ENCODE results near the gene APBA2. TPM values are rescaled to one million over a fixed set of nuclear protein-coding genes. Genes with fewer than 3 reads are reported as not detected.

The APBA2 gene
- total RNA-seq, 4 donors from 2014 or later: 3.3 to 5.4 (median 4.5) TPM

DNA sequence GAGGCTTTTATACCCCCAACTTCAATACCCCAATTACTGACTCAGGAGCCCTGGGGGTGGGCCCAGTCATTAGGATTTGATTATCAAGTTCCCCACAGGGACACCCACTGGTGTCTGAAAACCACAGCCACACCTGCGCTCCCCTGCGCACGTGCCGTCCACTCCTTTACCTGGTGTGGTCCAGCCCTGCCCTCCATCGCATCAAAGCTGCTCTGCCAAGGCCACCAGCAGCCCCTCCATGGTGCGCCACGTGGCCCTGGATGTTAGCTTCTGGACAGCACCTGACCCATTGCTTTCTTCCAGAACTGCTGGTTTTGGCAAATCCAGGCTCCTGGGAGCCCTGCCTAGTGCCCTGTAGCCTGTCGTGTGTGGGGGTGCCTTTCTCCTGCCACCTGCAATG lies 247.5 kb downstream of the APBA2 start:
- no peaks in the 10 kb centered on the region for H3K9me3 ChIP-seq
- H3K27me3 ChIP-seq: no peaks in the 10 kb centered on the region
- H3K36me3 ChIP-seq: no peaks in the 10 kb centered on the region
- no peak overlapping the region for H3K4me3 ChIP-seq
- no peaks in the 10 kb centered on the region for H3K4me1 ChIP-seq
- H3K27ac ChIP-seq: no peak overlapping the region
- no peak for DNase-seq (ENCODE audit: low spot score in 2 of 2)
- TF ChIP-seq EP300 (IDR thresholded peaks at IDR 0.05): no peak
- TF ChIP-seq, protein P1, sequence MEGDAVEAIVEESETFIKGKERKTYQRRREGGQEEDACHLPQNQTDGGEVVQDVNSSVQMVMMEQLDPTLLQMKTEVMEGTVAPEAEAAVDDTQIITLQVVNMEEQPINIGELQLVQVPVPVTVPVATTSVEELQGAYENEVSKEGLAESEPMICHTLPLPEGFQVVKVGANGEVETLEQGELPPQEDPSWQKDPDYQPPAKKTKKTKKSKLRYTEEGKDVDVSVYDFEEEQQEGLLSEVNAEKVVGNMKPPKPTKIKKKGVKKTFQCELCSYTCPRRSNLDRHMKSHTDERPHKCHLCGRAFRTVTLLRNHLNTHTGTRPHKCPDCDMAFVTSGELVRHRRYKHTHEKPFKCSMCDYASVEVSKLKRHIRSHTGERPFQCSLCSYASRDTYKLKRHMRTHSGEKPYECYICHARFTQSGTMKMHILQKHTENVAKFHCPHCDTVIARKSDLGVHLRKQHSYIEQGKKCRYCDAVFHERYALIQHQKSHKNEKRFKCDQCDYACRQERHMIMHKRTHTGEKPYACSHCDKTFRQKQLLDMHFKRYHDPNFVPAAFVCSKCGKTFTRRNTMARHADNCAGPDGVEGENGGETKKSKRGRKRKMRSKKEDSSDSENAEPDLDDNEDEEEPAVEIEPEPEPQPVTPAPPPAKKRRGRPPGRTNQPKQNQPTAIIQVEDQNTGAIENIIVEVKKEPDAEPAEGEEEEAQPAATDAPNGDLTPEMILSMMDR (IDR thresholded peaks at IDR 0.05): no peak
- no peak for TF ChIP-seq POLR2A (IDR thresholded peaks at IDR 0.05)
- 81 to 94% methylated on average over 7 of the region's 8 CpGs for WGBS, 2 donors

DNA sequence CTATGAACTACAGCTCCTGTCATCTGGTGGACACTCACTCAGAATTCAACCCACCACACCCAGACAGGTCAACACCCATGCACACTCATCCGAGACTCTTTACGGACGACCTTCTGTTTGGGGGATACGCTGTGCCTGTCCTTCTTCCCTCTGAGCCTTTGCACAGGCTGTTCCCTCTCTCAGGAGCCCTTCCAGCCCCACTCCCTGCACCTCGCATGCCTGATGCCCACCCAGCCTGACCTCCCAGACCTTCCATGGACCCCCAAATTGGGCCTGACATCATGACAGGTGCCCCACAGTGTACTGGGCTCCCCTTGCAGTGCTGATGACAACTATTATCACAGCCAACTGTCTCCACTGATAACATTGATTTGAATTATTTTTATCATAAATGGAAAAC lies 248.0 kb downstream of the APBA2 start:
- H3K9me3 ChIP-seq: no peaks in the 10 kb centered on the region
- no peaks in the 10 kb centered on the region for H3K36me3 ChIP-seq
- TF ChIP-seq EP300 (IDR thresholded peaks at IDR 0.05) (no peak), POLR2A (IDR thresholded peaks at IDR 0.05) (no peak)
- TF ChIP-seq, protein P1 (IDR thresholded peaks at IDR 0.05): no peak
- no peak for DNase-seq (ENCODE audit: low spot score in 2 of 2)
- H3K27ac ChIP-seq: no peak overlapping the region
- no peaks in the 10 kb centered on the region for H3K4me1 ChIP-seq
- WGBS, 2 donors: 96 to 97% methylated on average over 5 of the region's 5 CpGs
- H3K27me3 ChIP-seq: no peaks in the 10 kb centered on the region
- no peak overlapping the region for H3K4me3 ChIP-seq

DNA sequence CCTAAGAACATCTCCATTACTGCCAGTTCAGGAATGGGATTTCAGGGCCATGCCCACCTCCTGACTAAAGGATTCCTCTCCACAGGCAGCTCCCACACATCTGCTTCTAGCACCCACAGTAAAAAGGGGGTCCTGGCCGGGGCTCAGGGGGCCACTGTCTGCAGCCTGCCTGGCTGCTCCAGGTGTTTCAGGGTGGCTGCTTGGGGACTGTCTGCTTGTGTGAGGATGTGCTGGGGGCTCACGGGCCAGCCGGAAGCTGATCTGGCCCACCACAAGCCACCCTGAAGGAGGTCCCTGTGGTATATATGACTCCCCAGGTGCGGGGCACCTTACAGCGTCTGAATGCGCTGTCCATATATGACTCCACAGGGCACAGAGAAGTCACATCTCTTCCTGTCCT lies 248.5 kb downstream of the APBA2 start:
- Histone ChIP-seq H3K27ac (no peak overlapping the region), H3K4me3 (no peak overlapping the region), H3K4me1 (no peaks in the 10 kb centered on the region), H3K9me3 (no peaks in the 10 kb centered on the region), H3K27me3 (no peaks in the 10 kb centered on the region), H3K36me3 (no peaks in the 10 kb centered on the region)
- no peak for TF ChIP-seq EP300 (IDR thresholded peaks at IDR 0.05)
- TF ChIP-seq POLR2A (IDR thresholded peaks at IDR 0.05): no peak
- TF ChIP-seq, protein P1 (IDR thresholded peaks at IDR 0.05): no peak
- DNase-seq (ENCODE audit: low spot score in 2 of 2): no peak
- WGBS, 2 donors: 84 to 93% methylated on average over 5 to 6 of the region's 6 CpGs

DNA sequence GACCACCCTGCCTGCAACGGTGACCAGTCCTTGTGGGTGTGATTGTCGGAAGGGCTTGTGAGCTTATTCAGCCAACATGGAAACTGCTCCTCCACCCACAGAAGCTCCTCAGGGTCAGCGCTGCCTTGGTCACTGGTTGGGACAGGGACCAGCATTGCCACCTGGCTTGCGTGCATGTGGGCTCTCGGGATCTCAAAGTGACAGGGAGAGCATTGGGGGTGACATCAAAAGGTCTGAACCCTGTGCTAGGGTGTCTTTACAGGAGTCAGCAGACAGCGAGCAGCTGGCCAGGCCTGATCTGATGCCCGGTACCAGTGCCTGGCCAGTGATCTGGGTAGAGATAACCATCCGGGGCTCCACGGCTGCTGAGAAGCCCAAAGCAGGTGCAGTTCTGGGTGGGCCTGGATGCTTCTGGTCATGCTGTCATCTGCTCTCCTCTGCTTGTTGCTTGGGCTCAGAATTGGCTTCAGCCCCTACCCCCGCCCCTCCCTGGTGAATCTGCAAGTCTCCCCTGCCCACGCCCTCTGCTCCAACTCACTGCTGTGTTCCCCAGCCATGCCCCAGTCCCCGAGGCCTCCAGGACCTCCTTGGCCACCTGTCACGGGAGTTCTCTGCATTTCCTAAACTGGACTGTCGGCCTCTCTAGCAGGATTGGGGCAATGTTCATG lies 249.0 kb downstream of the APBA2 start:
- no peak for TF ChIP-seq EP300 (IDR thresholded peaks at IDR 0.05)
- TF ChIP-seq, protein P1 (IDR thresholded peaks at IDR 0.05): no peak
- TF ChIP-seq POLR2A (IDR thresholded peaks at IDR 0.05): no peak
- H3K36me3 ChIP-seq: no peaks in the 10 kb centered on the region
- 77 to 83% methylated on average over 10 to 13 of the region's 14 CpGs for WGBS, 2 donors
- H3K4me1 ChIP-seq: peaks cover 0 to 5% (median 2%) of the 10 kb centered on the region in 4 donors
- no peak overlapping the region for H3K27ac ChIP-seq
- no peak for DNase-seq (ENCODE audit: low spot score in 2 of 2)
- no peaks in the 10 kb centered on the region for H3K9me3 ChIP-seq
- H3K27me3 ChIP-seq: no peaks in the 10 kb centered on the region
- no peak overlapping the region for H3K4me3 ChIP-seq

DNA sequence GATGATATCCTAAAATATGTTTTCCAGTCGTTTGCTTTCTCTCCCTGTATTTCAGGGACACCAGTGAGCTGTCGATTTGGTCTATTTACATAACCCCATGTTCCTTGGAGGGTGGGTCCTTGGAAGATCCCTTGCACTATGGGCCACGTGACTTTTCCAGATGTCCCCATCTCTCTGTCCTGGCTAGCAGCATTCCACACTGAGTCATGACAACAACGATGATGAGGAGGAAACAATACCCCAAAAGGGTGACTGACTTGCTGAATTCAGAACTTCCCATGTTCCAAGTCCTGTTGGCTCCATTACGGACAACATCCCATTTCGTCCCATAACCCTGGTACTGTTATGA lies 249.5 kb downstream of the APBA2 start:
- DNase-seq (ENCODE audit: low spot score in 2 of 2): peak in 1 of 2 donors; percentile 18
- H3K4me1 ChIP-seq: peaks cover 0 to 9% (median 3%) of the 10 kb centered on the region in 4 donors
- 50 to 68% methylated on average over 6 of the region's 6 CpGs for WGBS, 2 donors
- TF ChIP-seq POLR2A (IDR thresholded peaks at IDR 0.05): no peak
- TF ChIP-seq EP300 (IDR thresholded peaks at IDR 0.05): no peak
- TF ChIP-seq, protein P1 (IDR thresholded peaks at IDR 0.05): no peak
- H3K36me3 ChIP-seq: no peaks in the 10 kb centered on the region
- no peak overlapping the region for H3K27ac ChIP-seq
- H3K9me3 ChIP-seq: no peaks in the 10 kb centered on the region
- no peaks in the 10 kb centered on the region for H3K27me3 ChIP-seq
- no peak overlapping the region for H3K4me3 ChIP-seq

Measured in tibial nerve (tissue), 4 donors.